Activated T-helper 2 cell treated with anti-CD3 and anti-CD28 coated beads, Interferon-gamma antibody, Interleukin-2, Interleukin-4, amounts not matched to agents 10 μg/mL and 5 μg/mL and 100 μg/mL, durations not matched to agents 14 hours and 24 hours and 36 hours (primary cell): ENCODE results near the gene PRKG1. TPM values are rescaled to one million over a fixed set of nuclear protein-coding genes. Genes with fewer than 3 reads are reported as not detected.
A peak's percentile ranks its signal among the peaks of the same experiment; 100 is the strongest.

ENCODE experiments used
- DNase-seq: peaks from one replicate; pipeline ENCODE4 v3.0.0; 2021; ENCODE audit warnings: low spot score
- H3K27ac Mint-ChIP-seq: one replicate; pipeline ENCODE4 v1.8.0; 2021; ENCODE audit warnings: mixed read lengths
- H3K27me3 Mint-ChIP-seq: one replicate; pipeline ENCODE4 v1.8.0; 2021; ENCODE audit warnings: low read depth, mixed read lengths
- H3K36me3 Mint-ChIP-seq: one replicate; pipeline ENCODE4 v1.8.0; 2021; ENCODE audit warnings: low read depth, mixed read lengths
- H3K4me1 Mint-ChIP-seq: one replicate; pipeline ENCODE4 v1.8.0; 2021; ENCODE audit warnings: low read depth, mixed read lengths
- H3K4me3 Mint-ChIP-seq: one replicate; pipeline ENCODE4 v1.8.0; 2021; ENCODE audit warnings: low read depth, mild to moderate bottlenecking, moderate library complexity, mixed read lengths
- H3K9me3 Mint-ChIP-seq: one replicate; pipeline ENCODE4 v1.8.0; 2021; ENCODE audit warnings: mixed read lengths
- intact Hi-C: fragments of 100-400 bp; cut with micrococcal nuclease; formaldehyde crosslinking; loops from one replicate; pipeline ENCODE4 v1.15.1; 2023
- total RNA-seq: library from RNA; stranded (reverse); gene quantifications from 2 replicates; pipeline ENCODE4 v1.2.3, GENCODE V29; 2022

Gene PRKG1
- total RNA-seq, 1 donor from 2014 or later, result not detected

GRCh38 chr10:51961401-51961800 is 887.1 kb downstream of the PRKG1 start:
- Mint-ChIP-seq H3K27me3 (peaks cover 16% of the 10 kb centered on the region), H3K36me3 (no peaks in the 10 kb centered on the region), H3K4me3 (no peak overlapping the region), H3K4me1 (no peaks in the 10 kb centered on the region), H3K9me3 (no peaks in the 10 kb centered on the region), H3K27ac (no peak overlapping the region)
- no peak for DNase-seq
- intact Hi-C loops, result no loop called here

- Mint-ChIP-seq H3K4me1 (no peaks in the 10 kb centered on the region), H3K36me3 (no peaks in the 10 kb centered on the region), H3K4me3 (no peak overlapping the region), H3K27ac (no peak overlapping the region), H3K9me3 (no peaks in the 10 kb centered on the region), H3K27me3 (peaks cover 1% of the 10 kb centered on the region)
- no peak for DNase-seq
- intact Hi-C loops, result no loop called here
Observed at GRCh38 chr10:51964630-51965029, 890.3 kb downstream of the PRKG1 start.

GRCh38 chr10:51965451-51965850 is 891.2 kb downstream of the PRKG1 start:
- Mint-ChIP-seq H3K27me3 (peaks cover 1% of the 10 kb centered on the region), H3K4me3 (no peak overlapping the region), H3K4me1 (no peaks in the 10 kb centered on the region), H3K36me3 (no peaks in the 10 kb centered on the region), H3K27ac (no peak overlapping the region), H3K9me3 (no peaks in the 10 kb centered on the region)
- no peak for DNase-seq
- intact Hi-C loops, result no loop called here

- Mint-ChIP-seq H3K27me3 (no peaks in the 10 kb centered on the region), H3K36me3 (no peaks in the 10 kb centered on the region), H3K27ac (peak overlapping the region; percentile 11), H3K4me3 (no peak overlapping the region), H3K9me3 (no peaks in the 10 kb centered on the region), H3K4me1 (no peaks in the 10 kb centered on the region)
- no peak for DNase-seq
- intact Hi-C loops, result no loop called here
Observed at GRCh38 chr10:51972733-51973346, 898.6 kb downstream of the PRKG1 start.

- intact Hi-C loops, result no loop called here
- H3K9me3 Mint-ChIP-seq, result no peaks in the 10 kb centered on the region
Observed at GRCh38 chr10:51980752-51981151, 906.5 kb downstream of the PRKG1 start.

GRCh38 chr10:51981731-51982130 is 907.4 kb downstream of the PRKG1 start:
- no peaks in the 10 kb centered on the region for H3K27me3 Mint-ChIP-seq

More at GRCh38 chr10:51980752-51981151, 906.5 kb downstream of the PRKG1 start:
- no peak for DNase-seq
- Mint-ChIP-seq H3K4me3 (no peak overlapping the region), H3K27ac (no peak overlapping the region), H3K27me3 (no peaks in the 10 kb centered on the region), H3K36me3 (no peaks in the 10 kb centered on the region), H3K4me1 (no peaks in the 10 kb centered on the region)

GRCh38 chr10:51983481-51983880 is 909.2 kb downstream of the PRKG1 start:
- H3K4me3 Mint-ChIP-seq, result no peak overlapping the region
- H3K4me1 Mint-ChIP-seq, result no peaks in the 10 kb centered on the region
- no peak overlapping the region for H3K27ac Mint-ChIP-seq
- H3K36me3 Mint-ChIP-seq, result no peaks in the 10 kb centered on the region
- H3K9me3 Mint-ChIP-seq, result no peaks in the 10 kb centered on the region
- no peak for DNase-seq
- no peaks in the 10 kb centered on the region for H3K27me3 Mint-ChIP-seq
- intact Hi-C loops, result no loop called here

More at GRCh38 chr10:51981731-51982130, 907.4 kb downstream of the PRKG1 start:
- Mint-ChIP-seq H3K9me3 (no peaks in the 10 kb centered on the region), H3K36me3 (no peaks in the 10 kb centered on the region), H3K4me3 (no peak overlapping the region), H3K27ac (no peak overlapping the region), H3K4me1 (no peaks in the 10 kb centered on the region)
- no peak for DNase-seq
- intact Hi-C loops, result no loop called here

- Mint-ChIP-seq H3K27me3 (no peaks in the 10 kb centered on the region), H3K27ac (no peak overlapping the region), H3K36me3 (no peaks in the 10 kb centered on the region), H3K4me1 (no peaks in the 10 kb centered on the region), H3K4me3 (no peak overlapping the region), H3K9me3 (no peaks in the 10 kb centered on the region)
- intact Hi-C loops, result no loop called here
- DNase-seq, result no peak
Observed at GRCh38 chr10:51985336-51985735, 911.0 kb downstream of the PRKG1 start.

- Mint-ChIP-seq H3K27me3 (no peaks in the 10 kb centered on the region), H3K4me1 (no peaks in the 10 kb centered on the region), H3K9me3 (no peaks in the 10 kb centered on the region), H3K36me3 (no peaks in the 10 kb centered on the region), H3K4me3 (no peak overlapping the region), H3K27ac (no peak overlapping the region)
- intact Hi-C loops, result no loop called here
- no peak for DNase-seq
Observed at GRCh38 chr10:51986516-51986915, 912.2 kb downstream of the PRKG1 start.

GRCh38 chr10:51993475-51993874 is 919.2 kb downstream of the PRKG1 start:
- no peak overlapping the region for H3K27ac Mint-ChIP-seq
- no peak for DNase-seq
- H3K4me3 Mint-ChIP-seq, result no peak overlapping the region
- intact Hi-C loops, result no loop called here
- no peaks in the 10 kb centered on the region for H3K9me3 Mint-ChIP-seq
- no peaks in the 10 kb centered on the region for H3K27me3 Mint-ChIP-seq
- H3K4me1 Mint-ChIP-seq, result no peaks in the 10 kb centered on the region
- no peaks in the 10 kb centered on the region for H3K36me3 Mint-ChIP-seq

GRCh38 chr10:51999096-51999495 is 924.8 kb downstream of the PRKG1 start:
- Mint-ChIP-seq H3K36me3 (no peaks in the 10 kb centered on the region), H3K27ac (no peak overlapping the region), H3K9me3 (no peaks in the 10 kb centered on the region), H3K4me1 (no peaks in the 10 kb centered on the region), H3K27me3 (no peaks in the 10 kb centered on the region), H3K4me3 (no peak overlapping the region)
- DNase-seq, result no peak
- intact Hi-C loops, result no loop called here

GRCh38 chr10:52004342-52004949 is 930.2 kb downstream of the PRKG1 start:
- Mint-ChIP-seq H3K36me3 (no peaks in the 10 kb centered on the region), H3K9me3 (no peaks in the 10 kb centered on the region), H3K4me3 (no peak overlapping the region), H3K4me1 (no peaks in the 10 kb centered on the region), H3K27ac (no peak overlapping the region), H3K27me3 (no peaks in the 10 kb centered on the region)
- no peak for DNase-seq
- intact Hi-C loops, result loop anchor here (2.0 kb wide), 1 partner anchor 616 kb away; no protein-coding TSS in a partner anchor

- no peaks in the 10 kb centered on the region for H3K9me3 Mint-ChIP-seq
- intact Hi-C loops, result no loop called here
- H3K4me1 Mint-ChIP-seq, result no peaks in the 10 kb centered on the region
- no peaks in the 10 kb centered on the region for H3K36me3 Mint-ChIP-seq
- H3K4me3 Mint-ChIP-seq, result no peak overlapping the region
- no peak for DNase-seq
- H3K27ac Mint-ChIP-seq, result no peak overlapping the region
- no peaks in the 10 kb centered on the region for H3K27me3 Mint-ChIP-seq
Observed at GRCh38 chr10:52007091-52007490, 932.8 kb downstream of the PRKG1 start.
